Adrenal gland (tissue), 5 donors: ENCODE measurements around the gene OGFRL1.

Source experiments
- POLR2A ChIP-seq, 2 donors: fragments of 450-650 bp; IDR thresholded peaks; one replicate each; pipeline ENCODE4 v1.6.1; 2017; ENCODE audit warnings: antibody characterized with exemption in 2 of 2, mild to moderate bottlenecking in 2 of 2, moderate library complexity in 1 of 2
- TF ChIP-seq, protein P1 (sequence below), 6 experiments: fragments of 450-650 bp in 4 of 6; fragments of 200-600 bp in 2 of 6; sonication (generic) in 1 of 6; IDR thresholded peaks; 1 replicate in 5 of 6; 2 replicates in 1 of 6; pipeline versions ENCODE4 v1.5.1 to v1.8.0; 2016 to 2021; ENCODE audit warnings: antibody characterized with exemption in 6 of 6, mild to moderate bottlenecking in 2 of 6, moderate library complexity in 1 of 6
- donor health status: DM: no; HTN: no; CAD: no.

DNA sequence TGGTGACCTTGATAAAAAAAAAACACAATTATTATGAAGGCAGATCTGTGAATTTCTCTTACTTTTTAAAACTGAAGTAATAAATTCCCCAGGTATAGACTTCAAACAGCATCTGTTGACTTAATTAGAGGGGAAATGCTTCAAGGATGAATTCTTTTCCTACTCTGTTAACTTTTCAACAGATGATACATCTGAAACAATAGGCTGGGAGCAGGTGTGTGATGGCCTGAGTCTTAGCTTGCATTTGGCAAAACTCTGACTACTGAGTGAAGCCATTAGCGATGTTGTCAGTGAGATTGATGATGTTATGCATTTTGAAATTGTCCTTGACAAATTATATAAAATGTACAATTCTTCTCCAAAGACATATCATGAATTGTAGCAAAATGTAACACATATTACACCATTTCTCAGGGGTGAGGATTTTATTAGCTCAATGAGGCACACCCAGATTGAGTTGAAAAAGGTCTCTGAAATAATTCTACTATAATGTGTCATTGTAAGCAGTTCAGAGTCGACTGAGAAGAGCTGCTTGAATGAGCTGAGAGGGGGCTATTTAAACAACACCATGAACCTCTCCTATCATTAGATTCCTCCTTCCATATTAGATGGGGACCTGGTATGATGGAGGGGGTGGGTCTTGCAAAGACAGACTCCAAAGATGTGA lies 39.6 kb upstream of the OGFRL1 start:
- TF ChIP-seq, protein P1, sequence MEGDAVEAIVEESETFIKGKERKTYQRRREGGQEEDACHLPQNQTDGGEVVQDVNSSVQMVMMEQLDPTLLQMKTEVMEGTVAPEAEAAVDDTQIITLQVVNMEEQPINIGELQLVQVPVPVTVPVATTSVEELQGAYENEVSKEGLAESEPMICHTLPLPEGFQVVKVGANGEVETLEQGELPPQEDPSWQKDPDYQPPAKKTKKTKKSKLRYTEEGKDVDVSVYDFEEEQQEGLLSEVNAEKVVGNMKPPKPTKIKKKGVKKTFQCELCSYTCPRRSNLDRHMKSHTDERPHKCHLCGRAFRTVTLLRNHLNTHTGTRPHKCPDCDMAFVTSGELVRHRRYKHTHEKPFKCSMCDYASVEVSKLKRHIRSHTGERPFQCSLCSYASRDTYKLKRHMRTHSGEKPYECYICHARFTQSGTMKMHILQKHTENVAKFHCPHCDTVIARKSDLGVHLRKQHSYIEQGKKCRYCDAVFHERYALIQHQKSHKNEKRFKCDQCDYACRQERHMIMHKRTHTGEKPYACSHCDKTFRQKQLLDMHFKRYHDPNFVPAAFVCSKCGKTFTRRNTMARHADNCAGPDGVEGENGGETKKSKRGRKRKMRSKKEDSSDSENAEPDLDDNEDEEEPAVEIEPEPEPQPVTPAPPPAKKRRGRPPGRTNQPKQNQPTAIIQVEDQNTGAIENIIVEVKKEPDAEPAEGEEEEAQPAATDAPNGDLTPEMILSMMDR (IDR thresholded peaks at IDR 0.05): no peak
- no peak for TF ChIP-seq POLR2A (IDR thresholded peaks at IDR 0.05)
